HG03103 (cell line): Measurements from ENCODE around the gene ADCY1.

Experiments
- ATAC-seq: cut with Tn5 transposase; IDR thresholded peaks from one replicate; pipeline ENCODE4 v1.9.1; 2021; ENCODE audit warnings: low read depth; ENCODE audit not compliant: unreplicated experiment

Gene ADCY1

GRCh38 chr7:45576249-45576929 lies 2.2 kb downstream of the ADCY1 start:
- no peak for ATAC-seq

- ATAC-seq, result no peak
These were observed 3.9 kb downstream of the ADCY1 start for GRCh38 chr7:45578022-45578421.

- ATAC-seq, result no peak
These were observed 4.3 kb downstream of the ADCY1 start for GRCh38 chr7:45578467-45578866.

- ATAC-seq, result no peak
These were observed 5.2 kb downstream of the ADCY1 start for GRCh38 chr7:45579391-45579801.

- no peak for ATAC-seq
These were observed 6.1 kb downstream of the ADCY1 start for GRCh38 chr7:45580053-45580872.

GRCh38 chr7:45581271-45581780 lies 7.2 kb downstream of the ADCY1 start:
- no peak for ATAC-seq

- no peak for ATAC-seq
These were observed 8.1 kb downstream of the ADCY1 start for GRCh38 chr7:45582136-45582749.

- no peak for ATAC-seq
These were observed 8.7 kb downstream of the ADCY1 start for GRCh38 chr7:45582868-45583277.

- ATAC-seq, result no peak
These were observed 9.1 kb downstream of the ADCY1 start for GRCh38 chr7:45583296-45583695.

GRCh38 chr7:45584261-45585210 lies 10.4 kb downstream of the ADCY1 start:
- no peak for ATAC-seq

- no peak for ATAC-seq
These were observed 11.5 kb downstream of the ADCY1 start for GRCh38 chr7:45585628-45586027.

GRCh38 chr7:45586542-45587520 lies 12.7 kb downstream of the ADCY1 start:
- no peak for ATAC-seq

GRCh38 chr7:45588466-45588865 lies 14.3 kb downstream of the ADCY1 start:
- ATAC-seq, result no peak

GRCh38 chr7:45589061-45589460 lies 14.9 kb downstream of the ADCY1 start:
- ATAC-seq, result no peak

- no peak for ATAC-seq
These were observed 15.9 kb downstream of the ADCY1 start for GRCh38 chr7:45589915-45590678.

GRCh38 chr7:45590679-45591057 lies 16.5 kb downstream of the ADCY1 start:
- ATAC-seq, result no peak

- no peak for ATAC-seq
These were observed 17.1 kb downstream of the ADCY1 start for GRCh38 chr7:45591101-45591906.
